Left ventricle myocardium inferior (tissue), 1 donor: ENCODE measurements around the gene CCDC6. TPM values are rescaled to one million over a fixed set of nuclear protein-coding genes. Genes with fewer than 3 reads are reported as not detected.

ENCODE experiments used
- DNase-seq: peaks from one replicate; pipeline ENCODE4 v3.0.0-alpha.2; 2020
- H3K27ac ChIP-seq: fragments of 200-600 bp; replicated peaks from 2 replicates; pipeline ENCODE4 v1.8.0; 2021
- H3K27me3 ChIP-seq: fragments of 200-600 bp; 2 replicates; pipeline ENCODE4 v1.8.0; 2021; ENCODE audit warnings: low read depth
- H3K36me3 ChIP-seq: fragments of 200-600 bp; 2 replicates; pipeline ENCODE4 v1.8.0; 2021
- H3K4me1 ChIP-seq: fragments of 200-600 bp; 2 replicates; pipeline ENCODE4 v1.8.0; 2021
- H3K4me3 ChIP-seq: fragments of 200-600 bp; 2 replicates; pipeline ENCODE4 v1.8.0; 2021; ENCODE audit warnings: mild to moderate bottlenecking, moderate library complexity
- H3K9me3 ChIP-seq: fragments of 200-600 bp; replicated peaks from 2 replicates; pipeline ENCODE4 v1.8.0; 2021
- CTCF ChIP-seq: fragments of 200-600 bp; IDR thresholded peaks from 2 replicates; pipeline ENCODE4 v1.8.0; 2021; ENCODE audit warnings: antibody characterized with exemption, mild to moderate bottlenecking, borderline replicate concordance
- intact Hi-C: fragments of 100-400 bp; cut with micrococcal nuclease; formaldehyde crosslinking; loops from one replicate; pipeline ENCODE4 v1.11.0; 2022
- total RNA-seq: library from RNA; stranded (reverse); fragmentation: NEBNext Ultra II Directional; extraction: Animal tissue kit (Norgen Biotek cat#: 25700); gene quantifications from one replicate; pipeline ENCODE4 v1.2.1, GENCODE V29; 2021
- donor health status: DM: no; HTN: yes; CAD: no; lungs with severe emphysema.

CCDC6 gene
- total RNA-seq, 1 donor from 2014 or later: 16.4 TPM

GRCh38 chr10:59857921-59858320, 48.4 kb downstream of the CCDC6 start:
- no peak for TF ChIP-seq CTCF
- Histone ChIP-seq H3K27me3 (no peaks in the 10 kb centered on the region), H3K9me3 (no peaks in the 10 kb centered on the region), H3K4me3 (no peak overlapping the region), H3K36me3 (no peaks in the 10 kb centered on the region), H3K27ac (no peak overlapping the region), H3K4me1 (peaks cover 50% of the 10 kb centered on the region)
- DNase-seq: no peak
- intact Hi-C loops: no loop called here

- Histone ChIP-seq H3K4me3 (no peak overlapping the region), H3K36me3 (no peaks in the 10 kb centered on the region), H3K4me1 (peaks cover 59% of the 10 kb centered on the region), H3K27me3 (no peaks in the 10 kb centered on the region), H3K9me3 (no peaks in the 10 kb centered on the region), H3K27ac (no peak overlapping the region)
- no peak for TF ChIP-seq CTCF
- no peak for DNase-seq
- intact Hi-C loops: no loop called here
These were observed 49.3 kb downstream of the CCDC6 start for GRCh38 chr10:59857049-59857448.

GRCh38 chr10:59856104-59856503, 50.3 kb downstream of the CCDC6 start:
- Histone ChIP-seq H3K4me3 (no peak overlapping the region), H3K4me1 (peaks cover 59% of the 10 kb centered on the region)

GRCh38 chr10:59854571-59854970, 51.8 kb downstream of the CCDC6 start:
- no peak overlapping the region for H3K4me3 ChIP-seq
- H3K4me1 ChIP-seq: peaks cover 59% of the 10 kb centered on the region
- no peaks in the 10 kb centered on the region for H3K36me3 ChIP-seq
- H3K27me3 ChIP-seq: no peaks in the 10 kb centered on the region
- DNase-seq: no peak
- H3K27ac ChIP-seq: no peak overlapping the region
- no peak for TF ChIP-seq CTCF
- intact Hi-C loops: no loop called here
- H3K9me3 ChIP-seq: no peaks in the 10 kb centered on the region

More at GRCh38 chr10:59856104-59856503, 50.3 kb downstream of the CCDC6 start:
- no peaks in the 10 kb centered on the region for H3K36me3 ChIP-seq
- no peak overlapping the region for H3K27ac ChIP-seq
- DNase-seq: no peak
- H3K27me3 ChIP-seq: no peaks in the 10 kb centered on the region
- H3K9me3 ChIP-seq: no peaks in the 10 kb centered on the region
- intact Hi-C loops: no loop called here
- no peak for TF ChIP-seq CTCF

- no peak for TF ChIP-seq CTCF
- peaks cover 47% of the 10 kb centered on the region for H3K4me1 ChIP-seq
These were observed 53.7 kb downstream of the CCDC6 start for GRCh38 chr10:59852670-59853069.

GRCh38 chr10:59851864-59852263, 54.5 kb downstream of the CCDC6 start:
- intact Hi-C loops: no loop called here
- no peaks in the 10 kb centered on the region for H3K27me3 ChIP-seq
- peaks cover 7% of the 10 kb centered on the region for H3K36me3 ChIP-seq
- peaks cover 39% of the 10 kb centered on the region for H3K4me1 ChIP-seq
- no peaks in the 10 kb centered on the region for H3K9me3 ChIP-seq
- no peak for TF ChIP-seq CTCF
- DNase-seq: no peak
- no peak overlapping the region for H3K4me3 ChIP-seq
- no peak overlapping the region for H3K27ac ChIP-seq

More at GRCh38 chr10:59852670-59853069, 53.7 kb downstream of the CCDC6 start:
- Histone ChIP-seq H3K4me3 (no peak overlapping the region), H3K36me3 (peaks cover 7% of the 10 kb centered on the region), H3K27ac (no peak overlapping the region), H3K27me3 (no peaks in the 10 kb centered on the region), H3K9me3 (no peaks in the 10 kb centered on the region)
- DNase-seq: no peak
- intact Hi-C loops: no loop called here
